HG03432 (cell line): ENCODE measurements around the gene E2F3.

ENCODE experiments used
- ATAC-seq: cut with Tn5 transposase; IDR thresholded peaks from one replicate; pipeline ENCODE4 v1.9.1; 2021; ENCODE audit warnings: mild to moderate bottlenecking, moderate library complexity; ENCODE audit not compliant: unreplicated experiment

Gene E2F3

DNA sequence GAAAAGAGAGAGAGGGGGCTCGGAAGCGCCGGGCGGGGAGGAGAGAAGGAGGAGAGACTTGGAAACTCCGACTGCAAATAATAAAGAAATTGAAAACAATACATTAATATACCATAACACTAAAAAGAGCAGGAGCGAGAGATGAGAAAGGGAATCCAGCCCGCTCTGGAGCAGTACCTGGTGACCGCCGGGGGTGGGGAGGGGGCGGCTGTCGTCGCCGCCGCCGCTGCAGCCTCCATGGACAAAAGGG is 338 bp downstream of the E2F3 start:
- no peak for ATAC-seq

DNA sequence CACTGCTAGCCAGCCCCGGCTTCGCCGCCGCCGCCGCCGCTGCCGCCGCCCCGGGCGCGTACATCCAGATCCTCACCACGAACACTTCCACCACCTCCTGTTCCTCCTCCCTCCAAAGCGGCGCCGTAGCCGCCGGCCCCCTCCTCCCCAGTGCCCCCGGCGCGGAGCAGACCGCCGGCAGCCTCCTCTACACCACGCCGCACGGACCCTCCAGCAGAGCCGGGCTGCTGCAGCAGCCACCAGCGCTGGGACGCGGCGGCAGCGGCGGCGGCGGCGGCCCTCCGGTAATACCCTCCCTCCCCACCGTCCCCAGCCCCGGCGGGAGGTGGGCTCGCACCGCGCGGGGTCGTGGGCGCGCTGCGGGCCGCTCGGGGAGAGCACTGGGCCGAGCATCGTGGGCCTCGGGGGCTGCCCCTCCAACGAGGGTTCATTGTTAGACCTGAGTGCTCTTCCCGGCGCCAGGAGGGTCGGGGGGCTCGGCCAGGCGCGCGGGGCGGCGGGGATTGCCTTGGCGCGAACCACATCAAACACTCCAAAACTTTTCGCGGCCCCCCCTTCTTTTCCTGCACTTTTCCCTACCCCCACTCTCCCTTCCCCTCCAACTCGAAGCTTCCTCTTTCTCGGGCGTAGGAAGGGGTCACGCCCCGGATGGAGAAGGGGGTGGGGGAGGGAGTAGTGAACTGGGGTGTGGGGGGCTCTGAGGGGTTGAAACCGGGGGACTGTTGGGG is 827 bp downstream of the E2F3 start:
- ATAC-seq, result peak; percentile 6

DNA sequence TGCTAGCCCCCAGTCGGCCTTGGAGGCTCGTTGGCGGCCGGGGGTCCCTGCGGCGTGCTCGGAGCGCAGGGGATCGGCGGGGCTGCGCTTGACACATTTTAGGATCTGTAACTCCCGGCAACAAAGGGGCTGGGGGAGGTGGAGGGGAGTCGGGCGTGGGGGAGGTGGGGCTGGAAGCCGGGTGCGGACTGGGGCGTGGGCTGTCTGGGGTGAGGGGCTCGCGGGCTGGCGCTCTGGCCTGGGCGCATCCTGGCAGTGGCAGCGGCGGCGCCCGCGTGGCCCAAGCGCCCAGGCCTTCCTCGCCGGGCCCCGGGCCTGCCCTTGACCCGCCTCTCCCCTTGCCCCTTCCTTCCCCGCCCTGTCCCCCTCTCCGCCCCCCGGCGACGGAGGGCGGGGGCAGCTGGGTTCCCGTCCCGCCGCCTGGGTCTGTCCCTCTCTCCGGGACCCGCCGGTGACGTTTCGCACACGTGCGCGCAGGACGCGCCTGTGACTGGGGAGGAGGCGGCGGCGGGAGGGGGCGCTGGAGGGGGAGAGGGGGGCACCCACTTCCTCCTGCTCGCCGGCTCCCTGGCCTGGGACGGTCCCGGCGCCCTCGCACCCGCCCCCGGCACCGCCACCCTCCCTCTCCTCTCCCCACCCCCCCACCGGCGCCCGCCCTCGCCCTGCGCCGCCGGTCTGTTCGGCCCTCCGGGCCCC is 1.5 kb downstream of the E2F3 start:
- peak; percentile 60 for ATAC-seq

DNA sequence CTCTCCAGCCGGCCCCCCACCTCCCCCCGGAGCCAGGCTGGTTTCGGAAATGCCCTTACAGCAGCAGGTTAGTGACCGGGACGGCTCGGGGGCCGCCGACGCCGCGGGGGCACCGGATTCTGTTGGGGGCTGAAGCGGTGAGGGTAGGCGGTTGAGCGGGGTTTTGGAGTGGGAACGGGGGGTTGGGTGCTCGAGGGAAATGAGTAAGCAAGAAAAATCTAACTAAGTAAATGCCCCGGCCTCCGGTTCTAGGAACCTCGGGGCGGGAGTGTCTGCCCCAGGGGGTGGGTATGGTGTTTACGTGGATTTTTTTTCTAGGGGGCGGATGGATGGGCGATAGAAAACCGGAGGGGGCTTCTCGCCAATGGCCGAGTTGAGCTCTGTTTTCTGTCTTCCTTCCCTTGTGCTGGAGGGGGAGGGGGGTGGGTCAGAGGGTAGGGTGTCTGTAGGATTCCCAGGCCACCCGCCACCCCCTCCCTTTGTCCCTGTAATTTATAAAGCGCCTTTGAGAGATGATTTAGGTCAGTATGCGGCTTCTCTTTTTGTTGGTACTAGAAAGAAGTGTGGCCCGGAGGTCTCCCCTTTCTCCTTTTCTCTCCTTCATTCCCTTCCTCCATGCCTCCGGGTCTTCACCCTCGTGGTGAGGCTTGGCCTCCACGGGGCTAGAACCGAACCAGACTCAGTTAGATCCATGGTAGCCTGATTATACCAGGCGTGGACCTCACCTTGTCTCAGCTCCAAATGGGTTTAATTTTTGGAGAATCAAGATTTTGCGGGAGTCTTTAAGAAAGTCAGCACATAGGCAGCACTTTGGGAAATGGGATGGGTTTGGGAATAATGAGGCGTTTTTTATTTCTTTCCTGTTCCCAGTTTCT is 2.3 kb downstream of the E2F3 start:
- ATAC-seq, result peak; percentile 7

DNA sequence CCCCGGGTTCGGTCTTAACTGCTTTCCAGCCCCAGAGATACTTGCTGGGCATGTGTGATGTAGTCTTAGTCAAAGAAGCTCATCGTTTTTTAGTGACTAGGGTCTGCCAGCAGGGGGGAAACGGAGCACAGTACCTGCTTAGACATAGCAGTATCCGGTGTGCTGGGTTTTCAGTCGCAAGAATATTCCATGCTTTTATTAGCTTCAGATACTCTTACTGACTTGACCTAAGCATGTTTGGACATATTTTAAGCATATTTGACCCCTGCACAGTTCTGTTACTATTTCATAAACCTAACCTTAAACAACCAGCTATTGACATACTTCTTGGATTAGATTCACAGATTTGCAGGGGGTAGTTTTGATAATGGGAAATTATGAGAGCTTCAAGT is 3.0 kb downstream of the E2F3 start:
- peak; percentile 17 for ATAC-seq

DNA sequence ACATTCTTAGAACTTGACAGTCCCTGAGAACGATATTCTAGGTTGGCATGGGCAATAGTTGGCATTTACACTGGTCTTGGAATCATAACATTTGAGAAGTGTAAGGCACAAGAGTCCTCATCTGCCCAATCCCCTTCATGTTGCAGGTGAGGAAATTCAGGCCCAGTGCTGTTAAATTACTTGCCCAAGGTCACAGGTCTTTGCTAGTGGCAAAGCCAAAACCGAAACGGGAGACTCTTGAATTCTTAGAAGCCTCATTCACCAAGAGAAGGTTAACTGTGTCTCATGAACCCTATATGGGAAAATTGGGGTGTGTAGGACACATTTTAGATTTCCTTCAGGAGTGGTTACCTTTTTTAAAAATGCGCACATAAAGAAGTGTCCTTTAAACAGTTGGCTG is 7.2 kb downstream of the E2F3 start:
- ATAC-seq, result no peak

DNA sequence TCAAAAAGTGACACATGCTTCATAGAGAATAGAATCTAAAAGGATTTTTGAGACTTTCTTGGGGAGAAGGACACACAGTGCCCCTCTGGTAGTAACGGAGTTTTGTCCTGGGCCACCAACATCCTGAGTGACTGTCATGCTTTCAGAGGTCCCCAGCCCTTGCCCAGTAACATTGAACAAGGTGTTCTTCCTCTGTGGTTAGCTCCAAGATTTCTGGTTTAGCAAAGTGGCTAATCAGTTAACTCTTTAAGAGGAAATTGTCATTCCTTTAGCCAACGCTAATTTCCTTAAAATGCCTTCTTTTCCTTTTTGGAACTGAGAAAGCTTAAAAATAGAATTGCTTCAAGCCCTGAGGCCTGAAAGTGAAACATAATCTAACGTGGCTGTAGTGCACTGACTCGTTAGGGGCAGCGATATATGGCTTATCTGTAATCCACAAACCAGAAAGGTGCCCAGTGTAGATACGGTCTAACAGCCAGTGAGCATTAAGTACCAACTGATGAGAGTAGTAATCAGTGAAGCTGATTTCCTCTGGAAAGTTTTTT is 7.8 kb downstream of the E2F3 start:
- peak; percentile 95 for ATAC-seq

DNA sequence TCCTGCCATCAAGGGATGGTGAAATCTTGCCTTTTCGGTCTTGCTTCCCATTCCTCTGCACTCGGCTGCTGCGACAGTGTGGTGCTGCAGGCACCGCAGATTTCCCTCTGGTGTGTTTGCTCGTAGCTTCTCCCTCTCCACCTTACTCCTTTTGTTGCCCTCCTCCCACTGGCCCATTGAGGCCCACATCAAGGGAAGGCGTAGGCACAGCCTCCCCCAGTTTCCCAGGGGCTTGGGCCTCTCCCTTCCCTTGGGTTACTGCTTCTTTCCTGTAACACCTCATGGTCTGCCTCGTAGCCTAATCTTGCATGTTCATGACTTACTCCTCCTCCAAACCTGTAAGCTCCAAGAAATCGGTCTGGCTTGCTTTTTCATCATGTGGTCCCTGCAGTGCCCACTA is 9.9 kb downstream of the E2F3 start:
- no peak for ATAC-seq

DNA sequence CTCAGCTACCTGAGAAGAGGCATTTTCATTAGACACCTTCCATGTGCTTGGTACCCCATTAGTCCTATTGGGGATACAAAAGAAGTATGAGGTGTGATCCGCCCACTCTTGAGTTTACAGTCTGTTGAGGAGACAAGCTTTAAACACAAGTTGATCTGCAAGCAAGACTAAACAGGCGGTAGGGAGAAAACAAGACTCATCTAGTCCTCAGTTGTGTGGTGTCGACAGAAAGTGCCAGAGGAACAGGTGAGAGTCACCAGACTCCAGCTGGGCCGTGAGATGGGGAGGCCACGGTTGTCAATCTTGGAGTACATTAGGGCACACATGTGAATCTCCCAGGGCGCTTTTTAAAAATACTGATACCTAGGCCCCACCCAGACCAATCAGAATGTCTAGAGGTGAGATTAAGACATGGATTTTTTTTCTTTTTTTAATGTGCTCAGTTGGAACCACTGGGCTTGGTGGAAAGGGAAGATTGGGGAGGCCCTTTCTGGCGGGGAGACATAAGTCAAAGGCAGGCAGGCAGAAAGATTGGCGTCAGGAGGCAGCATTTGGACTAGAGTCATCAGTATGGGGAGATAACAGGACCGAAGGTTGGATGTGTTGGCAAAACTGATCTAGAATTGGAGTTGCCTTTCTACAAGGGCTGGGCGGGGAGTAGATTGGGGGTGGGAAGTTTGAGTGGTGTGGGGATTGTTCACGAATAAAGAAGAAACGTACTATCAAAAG is 10.4 kb downstream of the E2F3 start:
- no peak for ATAC-seq

DNA sequence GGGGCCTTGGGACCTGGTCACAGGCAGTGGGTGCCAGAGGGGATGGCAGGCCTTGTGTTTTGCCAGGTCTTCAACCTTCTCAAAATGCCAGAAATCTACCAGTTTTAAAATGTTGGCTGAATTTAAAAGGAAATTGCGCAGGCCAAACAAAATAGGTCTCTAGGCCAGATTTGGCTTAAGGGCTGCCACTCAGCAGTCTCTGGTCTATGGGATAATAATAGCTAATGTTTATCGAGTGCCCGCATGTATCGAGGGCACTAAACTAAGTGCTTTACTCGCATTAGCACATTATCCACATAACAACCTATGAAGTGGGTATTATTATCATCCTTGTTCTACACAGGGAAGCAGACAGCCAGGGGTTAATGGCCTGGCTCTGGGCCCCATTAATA is 11.0 kb downstream of the E2F3 start:
- ATAC-seq, result no peak

DNA sequence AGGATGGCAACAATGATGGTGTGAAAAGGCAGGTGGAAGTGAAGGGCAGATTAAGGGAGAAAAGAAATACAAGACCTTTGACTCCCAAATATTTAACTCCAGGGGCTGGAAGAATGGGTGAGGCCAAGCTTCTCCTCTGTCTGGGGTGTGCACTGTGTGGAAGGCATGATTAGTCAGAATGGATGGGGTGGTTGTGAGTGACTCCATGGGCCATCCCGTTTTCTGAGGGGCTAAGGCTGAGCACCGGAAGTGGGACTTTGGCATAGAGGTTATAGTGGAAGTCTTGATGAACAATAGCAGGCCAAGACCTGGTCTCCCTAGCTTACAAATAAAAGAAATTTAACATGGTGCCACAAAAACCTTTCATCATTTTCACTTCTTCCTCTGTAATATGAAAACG is 12.1 kb downstream of the E2F3 start:
- no peak for ATAC-seq

DNA sequence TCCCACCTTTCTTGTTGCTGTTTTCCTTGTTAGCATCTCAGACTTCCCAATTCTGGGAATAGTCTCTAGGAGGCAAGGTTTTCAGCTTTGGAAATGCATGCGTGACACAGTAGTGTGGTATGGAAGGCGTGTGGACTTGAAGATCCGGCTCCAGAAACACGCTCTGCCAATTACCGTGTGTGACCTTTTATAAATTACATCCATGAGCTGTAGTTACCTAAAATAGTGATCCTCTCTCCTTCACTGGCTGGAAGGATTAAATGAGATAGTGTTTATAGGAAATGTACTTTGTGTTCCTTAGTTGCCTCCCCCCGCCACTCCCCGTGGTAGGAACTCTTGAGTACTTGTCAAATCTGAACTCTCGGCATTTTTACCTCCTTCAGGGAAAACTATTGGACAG is 13.0 kb downstream of the E2F3 start:
- ATAC-seq, result no peak

DNA sequence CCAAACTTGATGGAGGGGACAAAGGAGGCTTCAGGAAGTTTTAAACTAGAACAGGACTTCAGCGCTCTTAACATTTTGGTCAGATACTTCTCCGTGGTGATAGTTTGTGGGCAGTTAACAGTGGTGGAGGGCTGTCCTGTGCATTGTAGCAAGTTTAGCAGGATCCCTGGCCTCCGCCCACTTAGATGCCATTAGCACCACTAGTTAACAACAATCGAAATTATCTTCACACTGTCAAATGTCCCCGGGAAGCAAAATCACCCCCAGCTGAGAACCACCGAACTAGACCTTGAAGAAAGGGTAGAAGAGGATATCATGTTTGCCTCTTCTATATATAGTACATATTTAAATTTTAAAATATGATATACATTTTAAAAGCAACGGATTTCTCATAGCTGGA is 13.6 kb downstream of the E2F3 start:
- no peak for ATAC-seq

DNA sequence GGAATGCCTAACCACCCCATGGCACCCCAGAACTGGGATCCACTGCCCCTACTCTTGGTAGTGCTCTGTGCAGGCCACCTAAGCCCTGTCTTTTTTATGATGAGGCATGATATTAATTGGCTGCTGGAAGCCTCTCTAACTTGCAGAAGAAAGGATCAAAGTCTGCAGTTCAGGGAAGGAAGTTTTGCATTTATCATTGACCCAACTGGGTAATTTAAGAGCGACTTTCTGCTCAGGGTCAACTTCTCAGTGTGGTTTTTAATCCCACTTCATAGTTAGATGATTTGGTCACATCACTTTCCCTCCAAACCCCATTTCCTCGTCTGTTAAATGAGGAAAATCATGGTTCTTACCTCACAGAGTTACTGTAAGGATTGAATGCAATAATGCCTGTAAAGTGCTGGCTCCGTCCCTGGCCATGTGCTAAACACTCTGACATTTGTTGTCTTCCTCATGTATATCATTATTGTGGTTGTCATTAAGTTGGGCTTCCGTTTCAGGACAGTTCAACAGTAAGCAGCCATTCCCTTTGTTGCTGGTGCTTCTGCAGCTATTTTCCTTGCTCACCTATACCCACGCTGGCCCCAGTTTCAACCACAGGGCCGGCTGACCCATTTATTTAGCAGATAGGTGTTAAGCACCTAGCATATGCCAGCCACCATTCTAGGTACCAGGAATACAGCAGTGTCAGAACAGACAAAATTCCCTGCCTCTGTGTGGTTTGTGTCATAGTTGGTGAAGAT is 14.2 kb downstream of the E2F3 start:
- ATAC-seq, result no peak

DNA sequence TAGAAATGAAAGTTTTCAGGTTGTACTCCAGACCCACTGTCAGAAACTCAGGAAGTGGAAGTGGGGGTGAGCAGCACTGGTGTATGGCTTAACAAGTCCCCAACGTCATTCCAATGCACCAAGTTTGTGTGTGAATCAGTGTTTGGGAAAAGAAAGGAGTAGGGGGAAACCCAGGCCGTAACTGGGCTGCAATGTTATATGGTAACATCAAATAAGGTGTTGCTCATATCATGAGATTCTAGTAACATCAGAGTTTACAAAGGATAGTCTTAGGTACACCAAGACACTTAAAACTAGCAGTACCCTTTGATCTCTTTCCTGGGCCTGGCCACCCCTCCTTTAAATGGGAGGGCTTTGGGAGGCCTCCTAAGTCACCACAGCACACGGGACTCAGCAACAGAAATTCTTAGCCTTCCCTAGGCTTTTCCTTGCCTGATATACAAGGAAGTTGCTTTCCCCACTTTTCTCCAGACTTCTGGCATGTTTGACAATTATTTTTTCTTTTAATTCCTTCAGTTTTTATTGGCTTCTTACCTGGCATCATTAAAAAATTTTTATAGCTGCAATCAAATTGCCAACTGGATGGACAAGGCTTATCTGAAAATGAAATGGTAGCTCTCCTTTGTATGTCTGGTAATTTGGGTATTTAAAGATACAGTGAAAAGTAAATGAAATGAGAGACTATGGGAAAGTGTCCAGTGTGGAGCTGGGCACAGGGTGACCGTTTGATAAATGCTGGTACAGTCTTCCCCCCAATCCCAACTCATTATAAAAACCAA is 15.1 kb downstream of the E2F3 start:
- ATAC-seq, result no peak

DNA sequence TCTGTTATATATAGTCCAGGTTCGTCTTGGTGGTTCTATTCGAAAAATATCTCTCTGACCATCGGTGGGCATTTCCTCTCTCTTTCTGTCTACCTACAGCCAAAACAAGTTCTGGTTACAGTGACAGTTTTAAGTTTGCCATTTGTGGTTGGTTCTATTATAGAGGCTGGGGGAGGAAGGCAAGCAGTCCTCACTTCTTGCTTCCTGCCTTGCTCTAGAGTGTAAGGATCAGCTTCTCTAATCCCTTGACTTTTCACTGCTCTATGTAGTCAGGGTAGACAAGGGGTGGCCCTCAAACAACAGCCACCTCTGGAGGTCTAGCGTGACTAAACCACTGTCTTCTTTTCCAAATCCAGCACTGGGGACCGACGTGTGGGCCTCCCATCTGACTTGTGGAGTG is 16.1 kb downstream of the E2F3 start:
- ATAC-seq, result peak; percentile 60

DNA sequence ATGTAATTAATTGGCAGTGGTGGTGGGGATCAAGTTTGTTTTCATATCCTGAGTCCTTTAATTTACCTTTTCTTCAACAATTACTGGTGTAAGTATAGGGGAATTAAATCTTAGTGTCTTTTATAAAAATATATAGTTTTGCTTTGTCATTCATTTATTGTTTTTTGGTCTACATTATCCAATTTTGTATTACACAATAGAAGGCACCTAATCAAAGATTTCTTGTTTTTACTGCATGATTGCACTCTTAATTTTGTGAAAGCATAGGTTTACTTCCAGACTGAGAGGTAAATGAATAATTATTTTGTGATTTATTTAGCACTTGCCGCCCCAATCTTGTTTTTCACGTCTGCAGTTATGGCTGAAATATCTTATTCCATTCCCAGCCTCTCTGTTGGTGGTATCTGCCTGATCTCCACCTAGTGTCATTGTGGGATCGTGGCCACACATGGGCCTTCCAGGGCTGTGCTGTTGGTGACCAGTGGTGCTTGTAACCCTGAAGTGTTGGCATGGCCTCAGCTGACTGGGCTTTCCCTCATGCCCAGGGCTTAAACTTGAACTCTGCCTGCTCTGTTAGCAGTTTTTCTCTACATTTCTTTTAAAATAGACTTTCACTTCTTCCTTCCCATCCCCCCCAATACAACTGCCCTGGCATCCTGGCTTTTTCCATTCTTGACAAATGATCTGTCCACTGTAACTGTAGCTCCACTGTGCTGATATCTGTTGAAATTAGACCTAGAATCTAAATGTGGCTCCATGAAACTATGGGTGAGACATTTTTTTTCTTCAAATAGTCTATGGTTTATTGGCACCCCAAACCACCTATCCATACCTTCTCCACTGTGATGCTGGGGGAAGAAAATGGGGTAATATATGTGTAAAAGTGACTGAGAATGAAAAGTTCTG is 24.8 kb downstream of the E2F3 start:
- ATAC-seq, result no peak

DNA sequence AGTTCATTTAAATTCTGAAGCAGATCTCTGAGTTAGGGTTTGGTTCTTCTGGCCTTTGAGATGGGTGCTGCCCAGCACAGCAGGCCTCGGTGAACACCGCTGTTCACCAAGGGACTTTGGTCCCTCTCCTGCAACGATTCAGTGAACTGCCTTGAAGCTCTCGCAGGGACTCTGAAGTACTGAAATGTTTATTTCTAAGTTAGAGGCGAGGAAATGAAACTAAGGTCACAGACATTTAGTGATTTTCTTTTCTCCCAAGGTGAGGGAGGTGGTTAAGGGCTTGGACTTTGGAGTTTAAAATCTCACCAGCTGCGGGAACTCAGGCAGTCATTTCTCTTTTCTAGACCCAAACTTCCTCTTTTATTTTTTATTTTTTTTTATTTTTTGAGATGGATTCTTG is 26.2 kb downstream of the E2F3 start:
- ATAC-seq, result peak; percentile 94

DNA sequence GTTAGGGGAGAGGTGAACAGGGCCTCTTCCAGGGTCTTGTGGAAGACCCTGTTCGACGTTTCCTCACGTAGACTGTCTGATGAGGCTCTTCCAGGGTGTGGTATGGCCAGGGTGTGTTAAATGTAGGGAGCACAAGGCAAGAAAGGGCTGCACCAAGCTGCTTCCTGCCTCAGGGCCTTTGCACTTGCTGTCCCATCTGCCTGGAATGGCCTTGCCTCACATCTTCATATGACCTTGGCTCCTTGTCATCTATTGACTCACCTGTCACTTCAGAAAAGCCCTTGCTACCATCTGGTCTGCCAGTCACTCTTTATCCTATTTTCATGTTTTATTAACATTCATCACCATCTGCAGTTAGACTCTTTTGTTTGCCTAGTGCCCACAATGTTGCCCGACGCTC is 31.0 kb downstream of the E2F3 start:
- no peak for ATAC-seq
